Panc1 (cell line): ENCODE data around the gene WDR76. TPM values are rescaled to one million over a fixed set of nuclear protein-coding genes. Genes with fewer than 3 reads are reported as not detected.

Experiments used
- ATAC-seq: fragments of 200-7000 bp; cut with Tn5 transposase; 2 replicates; pipeline ENCODE4 v1.9.1; 2020; ENCODE audit warnings: mild to moderate bottlenecking, moderate library complexity
- BruUV-seq: library from RNA; stranded (reverse); fragments of 400-500 nt; replicated peaks from 2 replicates; lab custom pipeline; 2021; lab: Mats Ljungman, UMichigan
- CTCF ChIA-PET: fragments of 300-600 bp; sonication (Branson Sonifier 250); formaldehyde crosslinking; loops from one replicate; lab custom pipeline; 2022; ENCODE audit warnings: antibody characterized with exemption; lab: Charles Lee
- POLR2A ChIA-PET: fragments of 300-600 bp; sonication (Branson Sonifier 250); formaldehyde crosslinking; loops from one replicate; lab custom pipeline; 2022; ENCODE audit warnings: antibody characterized with exemption; lab: Charles Lee
- DNase-seq: peaks from one replicate; pipeline ENCODE4 v3.0.0-alpha.2; 2010; ENCODE audit warnings: low read depth, low spot score
- H3K27ac ChIP-seq: 2 replicates; pipeline ENCODE4 v1.5.1; 2011; ENCODE audit warnings: mild to moderate bottlenecking, low read length, inconsistent platforms
- H3K27me3 ChIP-seq: fragments of 200-500 bp; sonication (Bioruptor generic); 2 replicates; pipeline ENCODE4 v1.6.0; 2014; ENCODE audit warnings: low read length, inconsistent platforms; ENCODE audit not compliant: control insufficient read depth, insufficient read depth
- H3K36me3 ChIP-seq: fragments of 200-500 bp; sonication (Bioruptor generic); 2 replicates; pipeline ENCODE4 v1.5.1; 2014; ENCODE audit warnings: inconsistent platforms, mild to moderate bottlenecking, low read length, moderate library complexity; ENCODE audit not compliant: control insufficient read depth, insufficient read depth
- H3K4me1 ChIP-seq: 2 replicates; pipeline ENCODE4 v1.5.1; 2011; ENCODE audit warnings: inconsistent platforms, mild to moderate bottlenecking, low read length, moderate library complexity; ENCODE audit not compliant: control insufficient read depth, insufficient read depth
- H3K4me3 ChIP-seq, 2 experiments: 2 replicates each; pipeline ENCODE4 v1.5.1; 2011 to 2012; ENCODE audit warnings: low read depth in 2 of 2, low read length in 2 of 2, mild to moderate bottlenecking in 2 of 2, inconsistent platforms in 1 of 2, moderate library complexity in 1 of 2
- H3K9me3 ChIP-seq: fragments of 200-500 bp; sonication (Bioruptor generic); 2 replicates; pipeline ENCODE4 v1.5.1; 2014; ENCODE audit warnings: low read depth, mild to moderate bottlenecking, inconsistent platforms, low read length, moderate library complexity; ENCODE audit not compliant: control insufficient read depth, insufficient read depth
- POLR2AphosphoS5 ChIP-seq: IDR thresholded peaks from 2 replicates; pipeline ENCODE4 v1.6.1; 2012; ENCODE audit warnings: mild to moderate bottlenecking, low read depth, low read length, moderate library complexity
- SIN3A ChIP-seq: IDR thresholded peaks from 2 replicates; pipeline ENCODE4 v1.6.1; 2012; ENCODE audit warnings: low read depth, mild to moderate bottlenecking, low read length, moderate library complexity, borderline replicate concordance; ENCODE audit not compliant: insufficient read depth
- TCF7L2 ChIP-seq: IDR thresholded peaks from 2 replicates; pipeline ENCODE4 v1.6.1; 2011; ENCODE audit warnings: mild to moderate bottlenecking, low read depth, low read length, inconsistent platforms
- in situ Hi-C: cut with HindIII; loops from 2 replicates; pipeline ENCODE4 v1.10.0; 2016; ENCODE audit warnings: low sequenced_read_pairs, low pct_unique_long_range_greater_than_20kb
- intact Hi-C: fragments of 100-400 bp; cut with micrococcal nuclease; formaldehyde crosslinking; loops from one replicate; pipeline ENCODE4 v1.10.0; 2022; ENCODE audit not compliant: unreplicated experiment
- total RNA-seq: library from RNA; stranded (reverse); gene quantifications from one replicate; pipeline ENCODE4 v1.2.1, GENCODE V29; 2021; ENCODE audit not compliant: unreplicated experiment
- TF ChIP-seq, protein P1 (sequence below), 2 experiments: IDR thresholded peaks; 2 replicates each; pipeline ENCODE4 v1.6.1; 2011 to 2012; ENCODE audit warnings: low read depth in 2 of 2, control low read depth in 1 of 2, low read length in 1 of 2, mild to moderate bottlenecking in 1 of 2, moderate library complexity in 1 of 2; ENCODE audit not compliant: insufficient read depth in 1 of 2
- TF ChIP-seq, protein P2 (sequence below): fragments of 450-650 bp; IDR thresholded peaks from 2 replicates; pipeline ENCODE4 v1.5.1; 2017; ENCODE audit warnings: mild to moderate bottlenecking

WDR76 gene
- total RNA-seq, 1 experiment from 2014 or later = 40.0 TPM

GRCh38 chr15:43851251-43851650 is 24.4 kb downstream of the WDR76 start:
- no peak overlapping the region for H3K27ac ChIP-seq
- no peak for DNase-seq
- intact Hi-C loops = no loop called here
- H3K27me3 ChIP-seq = no peaks in the 10 kb centered on the region
- no peak overlapping the region for H3K4me3 ChIP-seq
- TF ChIP-seq SIN3A (no peak), TCF7L2 (no peak), POLR2AphosphoS5 (no peak)
- TF ChIP-seq, protein P1, sequence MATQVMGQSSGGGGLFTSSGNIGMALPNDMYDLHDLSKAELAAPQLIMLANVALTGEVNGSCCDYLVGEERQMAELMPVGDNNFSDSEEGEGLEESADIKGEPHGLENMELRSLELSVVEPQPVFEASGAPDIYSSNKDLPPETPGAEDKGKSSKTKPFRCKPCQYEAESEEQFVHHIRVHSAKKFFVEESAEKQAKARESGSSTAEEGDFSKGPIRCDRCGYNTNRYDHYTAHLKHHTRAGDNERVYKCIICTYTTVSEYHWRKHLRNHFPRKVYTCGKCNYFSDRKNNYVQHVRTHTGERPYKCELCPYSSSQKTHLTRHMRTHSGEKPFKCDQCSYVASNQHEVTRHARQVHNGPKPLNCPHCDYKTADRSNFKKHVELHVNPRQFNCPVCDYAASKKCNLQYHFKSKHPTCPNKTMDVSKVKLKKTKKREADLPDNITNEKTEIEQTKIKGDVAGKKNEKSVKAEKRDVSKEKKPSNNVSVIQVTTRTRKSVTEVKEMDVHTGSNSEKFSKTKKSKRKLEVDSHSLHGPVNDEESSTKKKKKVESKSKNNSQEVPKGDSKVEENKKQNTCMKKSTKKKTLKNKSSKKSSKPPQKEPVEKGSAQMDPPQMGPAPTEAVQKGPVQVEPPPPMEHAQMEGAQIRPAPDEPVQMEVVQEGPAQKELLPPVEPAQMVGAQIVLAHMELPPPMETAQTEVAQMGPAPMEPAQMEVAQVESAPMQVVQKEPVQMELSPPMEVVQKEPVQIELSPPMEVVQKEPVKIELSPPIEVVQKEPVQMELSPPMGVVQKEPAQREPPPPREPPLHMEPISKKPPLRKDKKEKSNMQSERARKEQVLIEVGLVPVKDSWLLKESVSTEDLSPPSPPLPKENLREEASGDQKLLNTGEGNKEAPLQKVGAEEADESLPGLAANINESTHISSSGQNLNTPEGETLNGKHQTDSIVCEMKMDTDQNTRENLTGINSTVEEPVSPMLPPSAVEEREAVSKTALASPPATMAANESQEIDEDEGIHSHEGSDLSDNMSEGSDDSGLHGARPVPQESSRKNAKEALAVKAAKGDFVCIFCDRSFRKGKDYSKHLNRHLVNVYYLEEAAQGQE (IDR thresholded peaks at IDR 0.05; ENCODE audit: insufficient read depth in 1 of 2, low read depth in 2 of 2, low read length in 1 of 2) = no peak
- TF ChIP-seq, protein P2, sequence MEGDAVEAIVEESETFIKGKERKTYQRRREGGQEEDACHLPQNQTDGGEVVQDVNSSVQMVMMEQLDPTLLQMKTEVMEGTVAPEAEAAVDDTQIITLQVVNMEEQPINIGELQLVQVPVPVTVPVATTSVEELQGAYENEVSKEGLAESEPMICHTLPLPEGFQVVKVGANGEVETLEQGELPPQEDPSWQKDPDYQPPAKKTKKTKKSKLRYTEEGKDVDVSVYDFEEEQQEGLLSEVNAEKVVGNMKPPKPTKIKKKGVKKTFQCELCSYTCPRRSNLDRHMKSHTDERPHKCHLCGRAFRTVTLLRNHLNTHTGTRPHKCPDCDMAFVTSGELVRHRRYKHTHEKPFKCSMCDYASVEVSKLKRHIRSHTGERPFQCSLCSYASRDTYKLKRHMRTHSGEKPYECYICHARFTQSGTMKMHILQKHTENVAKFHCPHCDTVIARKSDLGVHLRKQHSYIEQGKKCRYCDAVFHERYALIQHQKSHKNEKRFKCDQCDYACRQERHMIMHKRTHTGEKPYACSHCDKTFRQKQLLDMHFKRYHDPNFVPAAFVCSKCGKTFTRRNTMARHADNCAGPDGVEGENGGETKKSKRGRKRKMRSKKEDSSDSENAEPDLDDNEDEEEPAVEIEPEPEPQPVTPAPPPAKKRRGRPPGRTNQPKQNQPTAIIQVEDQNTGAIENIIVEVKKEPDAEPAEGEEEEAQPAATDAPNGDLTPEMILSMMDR = no peak
- BruUV-seq = no TSS peak
- POLR2A ChIA-PET = interaction anchor here (0.6 kb wide), 1 partner anchor 137 kb away, joined by 4 read pairs; no protein-coding TSS in a partner anchor
- H3K4me1 ChIP-seq = no peaks in the 10 kb centered on the region
- no peak for ATAC-seq
- H3K36me3 ChIP-seq = no peaks in the 10 kb centered on the region; the same call in 1 of the 2 replicates
- in situ Hi-C loops = no loop called here
- CTCF ChIA-PET = interaction anchor here (0.7 kb wide), 1 partner anchor 289 kb away, joined by 6 read pairs; no protein-coding TSS in a partner anchor
- H3K9me3 ChIP-seq = no peaks in the 10 kb centered on the region

DNA sequence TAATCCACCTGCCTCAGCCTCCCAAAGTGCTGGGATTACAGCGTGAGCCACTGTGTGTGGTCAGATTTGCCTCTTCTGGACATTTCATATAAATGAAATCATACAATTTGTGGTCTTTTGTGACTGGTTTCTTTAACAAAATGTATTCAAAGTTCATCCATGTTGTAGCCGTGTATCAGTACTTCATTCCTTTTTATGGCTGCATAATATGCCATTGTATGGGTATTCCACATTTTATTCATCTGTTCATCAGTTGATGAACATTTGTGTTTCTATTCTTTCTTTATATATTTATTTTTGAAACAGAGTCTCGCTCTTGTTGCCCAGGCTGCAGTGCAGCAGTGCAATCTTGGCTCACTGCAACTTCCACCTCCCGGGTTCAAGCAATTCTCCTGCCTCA is 25.8 kb downstream of the WDR76 start:
- intact Hi-C loops = no loop called here
- no peak for TF ChIP-seq POLR2AphosphoS5
- TF ChIP-seq TCF7L2 = no peak
- TF ChIP-seq, protein P2 = no peak
- BruUV-seq = no TSS peak
- Histone ChIP-seq H3K27me3 (no peaks in the 10 kb centered on the region), H3K36me3 (peaks cover 3% of the 10 kb centered on the region; the same call in 1 of the 2 replicates), H3K9me3 (no peaks in the 10 kb centered on the region), H3K4me3 (no peak overlapping the region), H3K4me1 (no peaks in the 10 kb centered on the region), H3K27ac (no peak overlapping the region)
- ATAC-seq (no peak), DNase-seq (no peak)
- ChIA-PET CTCF (no interaction called here), POLR2A (interaction anchor here (0.7 kb wide), 1 partner anchor 18 kb away, joined by 3 read pairs; no protein-coding TSS in a partner anchor)
- in situ Hi-C loops = no loop called here
